ENCODE measurements around the gene GRIK1. TPM values are rescaled to one million over a fixed set of nuclear protein-coding genes. Genes with fewer than 3 reads are reported as not detected.

Gene GRIK1
- total RNA-seq, 4 donors from 2014 or later: 0.15 to 0.29 (median 0.27) TPM; not detected in 1

GRCh38 chr21:29549614-29550013 is 390.2 kb downstream of the GRIK1 start:
- H3K27me3 ChIP-seq: no peaks in the 10 kb centered on the region
- no peak overlapping the region for H3K4me3 ChIP-seq (replicated peaks in 1 of 3)
- no peak for DNase-seq
- H3K9me3 ChIP-seq: no peaks in the 10 kb centered on the region
- 91 to 93% methylated on average over 9 of the region's 9 CpGs for WGBS, 2 donors
- intact Hi-C loops (cut with DNase I): no loop called here
- H3K36me3 ChIP-seq: no peaks in the 10 kb centered on the region
- TF ChIP-seq POLR2A (IDR thresholded peaks at IDR 0.05): no peak
- TF ChIP-seq, protein P1, sequence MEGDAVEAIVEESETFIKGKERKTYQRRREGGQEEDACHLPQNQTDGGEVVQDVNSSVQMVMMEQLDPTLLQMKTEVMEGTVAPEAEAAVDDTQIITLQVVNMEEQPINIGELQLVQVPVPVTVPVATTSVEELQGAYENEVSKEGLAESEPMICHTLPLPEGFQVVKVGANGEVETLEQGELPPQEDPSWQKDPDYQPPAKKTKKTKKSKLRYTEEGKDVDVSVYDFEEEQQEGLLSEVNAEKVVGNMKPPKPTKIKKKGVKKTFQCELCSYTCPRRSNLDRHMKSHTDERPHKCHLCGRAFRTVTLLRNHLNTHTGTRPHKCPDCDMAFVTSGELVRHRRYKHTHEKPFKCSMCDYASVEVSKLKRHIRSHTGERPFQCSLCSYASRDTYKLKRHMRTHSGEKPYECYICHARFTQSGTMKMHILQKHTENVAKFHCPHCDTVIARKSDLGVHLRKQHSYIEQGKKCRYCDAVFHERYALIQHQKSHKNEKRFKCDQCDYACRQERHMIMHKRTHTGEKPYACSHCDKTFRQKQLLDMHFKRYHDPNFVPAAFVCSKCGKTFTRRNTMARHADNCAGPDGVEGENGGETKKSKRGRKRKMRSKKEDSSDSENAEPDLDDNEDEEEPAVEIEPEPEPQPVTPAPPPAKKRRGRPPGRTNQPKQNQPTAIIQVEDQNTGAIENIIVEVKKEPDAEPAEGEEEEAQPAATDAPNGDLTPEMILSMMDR (IDR thresholded peaks at IDR 0.05): no peak
- H3K4me1 ChIP-seq: no peaks in the 10 kb centered on the region
- H3K27ac ChIP-seq: no peak overlapping the region

DNA sequence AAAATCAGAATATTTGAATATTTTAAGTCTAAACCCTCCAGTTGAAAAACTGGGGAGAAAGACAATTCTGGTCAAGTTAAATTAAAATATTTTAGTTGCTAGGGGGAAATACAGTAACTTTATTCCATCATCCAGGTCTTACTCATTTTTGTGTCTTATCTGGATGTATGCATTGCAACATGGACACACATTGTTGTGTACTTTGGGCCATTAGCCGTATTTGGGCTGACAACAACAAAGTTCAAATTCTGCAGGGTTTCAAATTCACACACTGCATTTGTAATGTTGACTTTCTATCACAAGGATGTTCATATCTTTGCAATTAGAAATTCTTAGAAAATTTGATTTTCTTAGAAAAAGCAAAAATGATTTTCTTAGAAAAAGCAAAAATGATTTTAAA is 391.8 kb downstream of the GRIK1 start:
- TF ChIP-seq, protein P1 (IDR thresholded peaks at IDR 0.05): no peak
- TF ChIP-seq POLR2A (IDR thresholded peaks at IDR 0.05): no peak
- Histone ChIP-seq H3K4me3 (replicated peaks in 1 of 3) (no peak overlapping the region), H3K9me3 (no peaks in the 10 kb centered on the region), H3K4me1 (no peaks in the 10 kb centered on the region), H3K27ac (no peak overlapping the region), H3K36me3 (no peaks in the 10 kb centered on the region), H3K27me3 (no peaks in the 10 kb centered on the region)
- no peak for DNase-seq
- intact Hi-C loops (cut with DNase I): no loop called here
- WGBS, 2 donors: 96 to 98% methylated on average over 1 of the region's 1 CpG

DNA sequence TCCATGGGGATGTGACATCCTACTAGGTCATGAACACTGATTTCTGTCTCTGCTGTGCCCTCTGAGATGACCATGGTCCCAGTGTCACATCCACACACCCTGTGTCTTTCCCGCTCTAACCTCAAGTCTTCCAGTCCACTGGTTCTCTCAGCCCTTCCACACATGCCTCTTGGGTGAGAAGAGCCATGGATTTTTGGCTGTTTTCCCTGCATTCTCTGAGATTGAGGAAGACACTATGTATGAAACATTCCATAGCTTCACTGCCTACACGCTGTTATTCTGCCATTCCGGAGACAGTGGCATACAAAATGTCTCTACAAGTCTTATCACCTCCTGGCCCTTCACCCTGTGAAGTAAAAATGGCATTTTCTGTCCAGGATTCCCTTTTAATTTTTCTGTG is 393.7 kb downstream of the GRIK1 start:
- WGBS, 2 donors: 92 to 93% methylated on average over 3 of the region's 3 CpGs
- TF ChIP-seq, protein P1 (IDR thresholded peaks at IDR 0.05): no peak
- TF ChIP-seq POLR2A (IDR thresholded peaks at IDR 0.05): no peak
- H3K36me3 ChIP-seq: no peaks in the 10 kb centered on the region
- DNase-seq: no peak
- H3K4me3 ChIP-seq (replicated peaks in 1 of 3): no peak overlapping the region
- intact Hi-C loops (cut with DNase I): no loop called here
- H3K27ac ChIP-seq: no peak overlapping the region
- no peaks in the 10 kb centered on the region for H3K4me1 ChIP-seq
- H3K27me3 ChIP-seq: no peaks in the 10 kb centered on the region
- H3K9me3 ChIP-seq: no peaks in the 10 kb centered on the region

- DNase-seq: no peak
- no peak overlapping the region for H3K4me3 ChIP-seq (replicated peaks in 1 of 3)
- WGBS, 2 donors: 61 to 67% methylated on average over 1 of the region's 1 CpG
- no peaks in the 10 kb centered on the region for H3K36me3 ChIP-seq
- no peaks in the 10 kb centered on the region for H3K9me3 ChIP-seq
- H3K4me1 ChIP-seq: peaks cover 0 to 6% of the 10 kb centered on the region in 2 donors
- no peak overlapping the region for H3K27ac ChIP-seq
- intact Hi-C loops (cut with DNase I): no loop called here
- H3K27me3 ChIP-seq: no peaks in the 10 kb centered on the region
- TF ChIP-seq, protein P1 (IDR thresholded peaks at IDR 0.05): no peak
- no peak for TF ChIP-seq POLR2A (IDR thresholded peaks at IDR 0.05)
These were observed 399.5 kb downstream of the GRIK1 start for GRCh38 chr21:29540289-29540688.

GRCh38 chr21:29538115-29538514 is 401.7 kb downstream of the GRIK1 start:
- Histone ChIP-seq H3K4me1 (peaks cover 0 to 6% of the 10 kb centered on the region in 2 donors), H3K27ac (no peak overlapping the region), H3K9me3 (no peaks in the 10 kb centered on the region), H3K4me3 (replicated peaks in 1 of 3) (no peak overlapping the region), H3K36me3 (no peaks in the 10 kb centered on the region), H3K27me3 (no peaks in the 10 kb centered on the region)
- intact Hi-C loops (cut with DNase I): no loop called here
- DNase-seq: no peak
- TF ChIP-seq POLR2A (IDR thresholded peaks at IDR 0.05): no peak
- TF ChIP-seq, protein P1 (IDR thresholded peaks at IDR 0.05): no peak

Measured in thyroid gland (tissue), 4 donors.